CD14-positive monocyte (primary cell): ENCODE results near the gene CDH13. TPM values are rescaled to one million over a fixed set of nuclear protein-coding genes. Genes with fewer than 3 reads are reported as not detected.

Source experiments
- DNase-seq, 3 donors: peaks; one replicate each; pipeline ENCODE4 v3.0.0-alpha.2; 2011 to 2022
- H2AFZ ChIP-seq: 2 replicates; pipeline ENCODE4 v1.6.0; 2012; ENCODE audit warnings: mild to moderate bottlenecking, low read depth, low read length, inconsistent platforms; ENCODE audit not compliant: insufficient read depth, poor library complexity, severe bottlenecking
- H3K27ac ChIP-seq, 2 donors: 1 replicate in 1 of 2; 2 replicates in 1 of 2; pipeline ENCODE4 v1.5.1; 2012 to 2013; ENCODE audit warnings: low read length in 2 of 2, control low read depth in 1 of 2, inconsistent platforms in 1 of 2, low read depth in 1 of 2, mild to moderate bottlenecking in 1 of 2
- H3K27me3 ChIP-seq, 2 donors: one replicate each; pipeline versions ENCODE4 v1.6.0 to v1.6.1; 2011 to 2013; ENCODE audit warnings: low read length in 2 of 2; ENCODE audit not compliant: control insufficient read depth in 2 of 2, insufficient read depth in 2 of 2
- H3K36me3 ChIP-seq, 2 donors: replicated peaks in 1 of 2; 1 replicate in 1 of 2; 2 replicates in 1 of 2; pipeline versions ENCODE4 v1.5.1 to v1.6.1; 2012 to 2013; ENCODE audit warnings: low read length in 2 of 2, control low read depth in 1 of 2, inconsistent platforms in 1 of 2, mild to moderate bottlenecking in 1 of 2; ENCODE audit not compliant: insufficient read depth in 2 of 2, control insufficient read depth in 1 of 2
- H3K4me1 ChIP-seq, 2 donors: 1 replicate in 1 of 2; 2 replicates in 1 of 2; pipeline versions ENCODE4 v1.5.1 to v1.6.1; 2012 to 2013; ENCODE audit warnings: low read length in 2 of 2, control low read depth in 1 of 2, inconsistent platforms in 1 of 2, mild to moderate bottlenecking in 1 of 2, moderate library complexity in 1 of 2; ENCODE audit not compliant: insufficient read depth in 2 of 2, control insufficient read depth in 1 of 2
- H3K4me2 ChIP-seq: replicated peaks from 2 replicates; pipeline ENCODE3; 2012; ENCODE audit warnings: low read length, moderate library complexity, mild to moderate bottlenecking; ENCODE audit not compliant: poor library complexity, severe bottlenecking; ENCODE audit errors: extremely low read depth
- H3K4me3 ChIP-seq, 3 experiments: fragments of 200-600 bp in 1 of 3; sonication (generic) in 1 of 3; replicated peaks in 1 of 3; 1 replicate in 2 of 3; 2 replicates in 1 of 3; pipeline ENCODE4 v1.5.1; 2011 to 2013; ENCODE audit warnings: low read length in 3 of 3, mild to moderate bottlenecking in 3 of 3, control low read depth in 2 of 3, low read depth in 2 of 3, inconsistent platforms in 1 of 3, moderate library complexity in 1 of 3
- H3K79me2 ChIP-seq: 2 replicates; pipeline ENCODE4 v1.6.0; 2012; ENCODE audit warnings: mild to moderate bottlenecking, control low read depth, inconsistent platforms, low read length, moderate library complexity; ENCODE audit not compliant: insufficient read depth
- H3K9ac ChIP-seq: 2 replicates; pipeline ENCODE4 v1.6.0; 2017; ENCODE audit warnings: low read length, mild to moderate bottlenecking; ENCODE audit not compliant: insufficient read depth, poor library complexity, severe bottlenecking
- H3K9me3 ChIP-seq, 2 donors: replicated peaks in 1 of 2; 1 replicate in 1 of 2; 2 replicates in 1 of 2; pipeline versions ENCODE4 v1.5.1 to v1.6.1; 2012 to 2013; ENCODE audit warnings: low read length in 2 of 2, control low read depth in 1 of 2; ENCODE audit not compliant: control insufficient read depth in 1 of 2, insufficient read depth in 1 of 2
- H4K20me1 ChIP-seq: 2 replicates; pipeline ENCODE4 v1.6.0; 2012; ENCODE audit warnings: mild to moderate bottlenecking, low read length, control low read depth, moderate library complexity; ENCODE audit not compliant: insufficient read depth
- H3K27ac Mint-ChIP-seq, 7 donors: one replicate each; pipeline ENCODE4 v1.8.0; 2020; ENCODE audit warnings: mild to moderate bottlenecking in 7 of 7, mixed read lengths in 7 of 7, moderate library complexity in 6 of 7, inconsistent platforms in 2 of 7
- H3K27me3 Mint-ChIP-seq, 3 donors: one replicate each; pipeline ENCODE4 v1.8.0; 2021 to 2022; ENCODE audit warnings: low read depth in 3 of 3, mild to moderate bottlenecking in 3 of 3, mixed read lengths in 3 of 3, moderate library complexity in 3 of 3, inconsistent platforms in 1 of 3
- H3K36me3 Mint-ChIP-seq, 2 donors: one replicate each; pipeline ENCODE4 v1.8.0; 2020; ENCODE audit warnings: mixed read lengths in 2 of 2, inconsistent platforms in 1 of 2, mild to moderate bottlenecking in 1 of 2
- H3K4me1 Mint-ChIP-seq: one replicate; pipeline ENCODE4 v1.8.0; 2020; ENCODE audit warnings: mild to moderate bottlenecking, mixed read lengths
- H3K4me3 Mint-ChIP-seq, 2 donors: one replicate each; pipeline ENCODE4 v1.8.0; 2020; ENCODE audit warnings: mild to moderate bottlenecking in 2 of 2, mixed read lengths in 2 of 2, moderate library complexity in 1 of 2
- H3K9me3 Mint-ChIP-seq, 7 donors: one replicate each; pipeline ENCODE4 v1.8.0; 2020 to 2022; ENCODE audit warnings: mixed read lengths in 7 of 7, mild to moderate bottlenecking in 6 of 7, moderate library complexity in 6 of 7, inconsistent platforms in 2 of 7
- CTCF ChIP-seq: fragments of 200-600 bp; IDR thresholded peaks from one replicate; pipeline ENCODE4 v1.8.0; 2022; ENCODE audit warnings: antibody characterized with exemption, mild to moderate bottlenecking
- WGBS: methylation state at CpG from one replicate; pipeline ENCODE4 v1.1.5; 2013; ENCODE audit warnings: missing lambda C conversion rate; ENCODE audit not compliant: insufficient coverage; 5-methylcytosine and 5-hydroxymethylcytosine counted together
- intact Hi-C, 2 donors: fragments of 100-400 bp; cut with micrococcal nuclease; formaldehyde crosslinking; loops; one replicate each; pipeline versions ENCODE4 v1.15.0 to v1.15.1; 2023
- polyA plus RNA-seq, 3 donors: library from polyadenylated mRNA; depleted of rRNA in 1 of 3; unstranded in 2 of 3; stranded (reverse) in 1 of 3; fragments of 300-500 nt in 2 of 3; fragments of >200 nt in 1 of 3; fragmentation: Illumina TruSeq in 2 of 3; gene quantifications; 1 replicate in 2 of 3; 2 replicates in 1 of 3; pipeline ENCODE4 v1.2.3, GENCODE V29; 2012 to 2021

The CDH13 gene
- polyA plus RNA-seq, 3 donors = 0.13 to 0.19 TPM; not detected in 1

GRCh38 chr16:83626204-83626603, 999.4 kb downstream of the CDH13 start:
- H4K20me1 ChIP-seq = no peaks in the 10 kb centered on the region
- no peaks in the 10 kb centered on the region for H3K27me3 ChIP-seq
- H3K36me3 ChIP-seq = no peaks in the 10 kb centered on the region
- Mint-ChIP-seq H3K4me1 (no peaks in the 10 kb centered on the region), H3K27me3 (peaks cover 7 to 11% (median 7%) of the 10 kb centered on the region in 3 donors), H3K27ac (no peak overlapping the region), H3K9me3 (no peaks in the 10 kb centered on the region), H3K4me3 (no peak overlapping the region), H3K36me3 (no peaks in the 10 kb centered on the region)
- no peak overlapping the region for H3K9ac ChIP-seq
- 95% methylated on average over 13 of the region's 13 CpGs for WGBS
- H3K4me3 ChIP-seq = no peak overlapping the region
- no peaks in the 10 kb centered on the region for H3K4me1 ChIP-seq
- H3K79me2 ChIP-seq = no peaks in the 10 kb centered on the region
- intact Hi-C loops = no loop called here
- no peak for TF ChIP-seq CTCF
- H3K9me3 ChIP-seq = no peaks in the 10 kb centered on the region
- no peak overlapping the region for H2AFZ ChIP-seq
- H3K27ac ChIP-seq = no peak overlapping the region
- H3K4me2 ChIP-seq = no peak overlapping the region
- no peak for DNase-seq

- WGBS = 97% methylated on average over 11 of the region's 13 CpGs
- no peaks in the 10 kb centered on the region for H4K20me1 ChIP-seq
- Mint-ChIP-seq H3K27me3 (peaks cover 7 to 9% (median 7%) of the 10 kb centered on the region in 3 donors), H3K9me3 (no peaks in the 10 kb centered on the region), H3K27ac (peak overlapping the region in 1 of 7 donors; percentile 13), H3K4me3 (no peak overlapping the region), H3K4me1 (no peaks in the 10 kb centered on the region), H3K36me3 (no peaks in the 10 kb centered on the region)
- no peak overlapping the region for H3K27ac ChIP-seq
- no peak overlapping the region for H3K4me3 ChIP-seq
- no peak for TF ChIP-seq CTCF
- no peak for DNase-seq
- no peaks in the 10 kb centered on the region for H3K4me1 ChIP-seq
- H3K36me3 ChIP-seq = no peaks in the 10 kb centered on the region
- H3K27me3 ChIP-seq = no peaks in the 10 kb centered on the region
- H2AFZ ChIP-seq = no peak overlapping the region
- H3K79me2 ChIP-seq = no peaks in the 10 kb centered on the region
- intact Hi-C loops = no loop called here
- no peaks in the 10 kb centered on the region for H3K9me3 ChIP-seq
- H3K4me2 ChIP-seq = no peak overlapping the region
- H3K9ac ChIP-seq = no peak overlapping the region
Observed at GRCh38 chr16:83626676-83627075, 999.9 kb downstream of the CDH13 start.
